Vagina (tissue), 2 donors: ENCODE results near the gene G3BP1.
"Not testable (repeated sequence)": the region's sequence is repeated elsewhere in the genome, so short reads cannot be mapped to it uniquely, and the experiment has no call there.

Source experiments
- CTCF ChIP-seq, 3 experiments: fragments of 450-650 bp in 2 of 3; fragments of 200-600 bp in 1 of 3; sonication (generic) in 1 of 3; IDR thresholded peaks; one replicate each; pipeline ENCODE4 v1.5.1; 2017 to 2019; ENCODE audit warnings: antibody characterized with exemption in 3 of 3, mild to moderate bottlenecking in 2 of 3, moderate library complexity in 2 of 3
- POLR2A ChIP-seq, 2 donors: fragments of 450-650 bp; IDR thresholded peaks; one replicate each; pipeline ENCODE4 v1.6.1; 2017; ENCODE audit warnings: antibody characterized with exemption in 2 of 2, mild to moderate bottlenecking in 2 of 2, moderate library complexity in 2 of 2
- POLR2AphosphoS5 ChIP-seq, 2 donors: sonication (generic); formaldehyde crosslinking; IDR thresholded peaks; one replicate each; pipeline ENCODE4 v1.9.0; 2017; ENCODE audit warnings: antibody characterized with exemption in 2 of 2, mild to moderate bottlenecking in 2 of 2, low read depth in 1 of 2; ENCODE audit not compliant: insufficient read depth in 1 of 2

GRCh38 chr5:151783664-151784063 lies 11.9 kb downstream of the G3BP1 start:
- not testable (repeated sequence) for TF ChIP-seq POLR2A (IDR thresholded peaks at IDR 0.05); CTCF (IDR thresholded peaks at IDR 0.05); POLR2AphosphoS5 (IDR thresholded peaks at IDR 0.05; ENCODE audit: insufficient read depth in 1 of 2, low read depth in 1 of 2)
